IMR-90 (cell line): ENCODE measurements around the gene GPRIN3. TPM values are rescaled to one million over a fixed set of nuclear protein-coding genes. Genes with fewer than 3 reads are reported as not detected.

Source experiments
- ATAC-seq: fragments of 200-7000 bp; cut with Tn5 transposase; 2 replicates; pipeline ENCODE4 v1.9.1; 2020; ENCODE audit warnings: low read depth, mild to moderate bottlenecking, moderate library complexity
- BruUV-seq: library from RNA; stranded (reverse); fragments of 400-500 nt; replicated peaks from 2 replicates; lab custom pipeline; 2021; lab: Mats Ljungman, UMichigan
- CTCF ChIA-PET: fragments of 300-600 bp; formaldehyde crosslinking; extraction: SDS; loops from one replicate; lab custom pipeline; 2021; ENCODE audit warnings: antibody characterized with exemption; lab: Yijun Ruan, JAX
- POLR2A ChIA-PET: fragments of 300-600 bp; sonication (Branson Sonifier 250); formaldehyde crosslinking; loops from one replicate; lab custom pipeline; 2022; ENCODE audit warnings: antibody characterized with exemption; ENCODE audit not compliant: unreplicated experiment; lab: Charles Lee
- DNase-seq: peaks from one replicate; pipeline ENCODE4 v3.0.0; 2013
- H2AFZ ChIP-seq: replicated peaks from 2 replicates; pipeline ENCODE3; 2013; ENCODE audit warnings: low read length, mild to moderate bottlenecking; ENCODE audit not compliant: poor library complexity
- H2AK5ac ChIP-seq: 2 replicates; pipeline ENCODE4 v1.6.1; 2013; ENCODE audit warnings: low read depth, low read length, inconsistent platforms
- H2AK9ac ChIP-seq: replicated peaks from 2 replicates; pipeline ENCODE3; 2013; ENCODE audit warnings: mild to moderate bottlenecking, low read depth, low read length, moderate library complexity; ENCODE audit not compliant: poor library complexity
- H2BK120ac ChIP-seq: 2 replicates; pipeline ENCODE4 v1.6.1; 2013; ENCODE audit warnings: low read depth, low read length, inconsistent platforms
- H2BK15ac ChIP-seq: 3 replicates; pipeline ENCODE4 v1.6.1; 2013; ENCODE audit warnings: low read depth, low read length, inconsistent platforms
- H2BK20ac ChIP-seq: 2 replicates; pipeline ENCODE4 v1.6.1; 2013; ENCODE audit warnings: low read depth, mild to moderate bottlenecking, inconsistent platforms, low read length, moderate library complexity
- H2BK5ac ChIP-seq: 2 replicates; pipeline ENCODE4 v1.6.1; 2013; ENCODE audit warnings: mild to moderate bottlenecking, low read depth, low read length, inconsistent platforms; ENCODE audit not compliant: poor library complexity, severe bottlenecking
- H3K14ac ChIP-seq: replicated peaks from 2 replicates; pipeline ENCODE4 v1.6.1; 2013; ENCODE audit warnings: low read depth, low read length, inconsistent platforms
- H3K18ac ChIP-seq: 2 replicates; pipeline ENCODE4 v1.6.1; 2013; ENCODE audit warnings: low read depth, low read length, control low read depth
- H3K23ac ChIP-seq: 2 replicates; pipeline ENCODE4 v1.6.1; 2013; ENCODE audit warnings: low read depth, low read length, inconsistent platforms
- H3K27ac ChIP-seq: 2 replicates; pipeline ENCODE4 v1.5.1; 2013; ENCODE audit warnings: mild to moderate bottlenecking, control low read depth, low read length; ENCODE audit not compliant: insufficient read depth
- H3K27me3 ChIP-seq: 2 replicates; pipeline ENCODE4 v1.6.1; 2013; ENCODE audit warnings: low read length; ENCODE audit not compliant: control insufficient read depth, insufficient read depth
- H3K36me3 ChIP-seq: 2 replicates; pipeline ENCODE4 v1.6.1; 2013; ENCODE audit warnings: low read length, mixed read lengths; ENCODE audit not compliant: control insufficient read depth, insufficient read depth
- H3K4ac ChIP-seq: 2 replicates; pipeline ENCODE4 v1.6.1; 2013; ENCODE audit warnings: low read depth, low read length, inconsistent platforms
- H3K4me1 ChIP-seq: 2 replicates; pipeline ENCODE4 v1.6.1; 2013; ENCODE audit warnings: low read length, mixed read lengths; ENCODE audit not compliant: control insufficient read depth, insufficient read depth
- H3K4me2 ChIP-seq: 2 replicates; pipeline ENCODE4 v1.6.1; 2013; ENCODE audit warnings: low read depth, mild to moderate bottlenecking, control low read depth, low read length, moderate library complexity
- H3K4me3 ChIP-seq: 2 replicates; pipeline ENCODE4 v1.5.1; 2013; ENCODE audit warnings: low read depth, mild to moderate bottlenecking, control low read depth, low read length, moderate library complexity; ENCODE audit not compliant: insufficient read depth
- H3K56ac ChIP-seq: 2 replicates; pipeline ENCODE4 v1.6.1; 2013; ENCODE audit warnings: low read length, inconsistent platforms; ENCODE audit not compliant: insufficient read depth; ENCODE audit errors: extremely low read depth
- H3K79me1 ChIP-seq, 2 experiments: 2 replicates each; pipeline ENCODE4 v1.6.1; 2013; ENCODE audit warnings: low read length in 2 of 2, inconsistent platforms in 1 of 2, low read depth in 1 of 2
- H3K9ac ChIP-seq: 2 replicates; pipeline ENCODE4 v1.6.1; 2013; ENCODE audit warnings: low read depth, low read length, control low read depth
- H3K9me1 ChIP-seq: 2 replicates; pipeline ENCODE4 v1.6.1; 2013; ENCODE audit warnings: low read length, inconsistent platforms; ENCODE audit not compliant: insufficient read depth
- H3K9me3 ChIP-seq: 2 replicates; pipeline ENCODE4 v1.6.1; 2013; ENCODE audit warnings: low read length; ENCODE audit not compliant: control insufficient read depth, insufficient read depth
- H4K20me1 ChIP-seq: 2 replicates; pipeline ENCODE4 v1.6.1; 2013; ENCODE audit warnings: low read length, inconsistent platforms; ENCODE audit not compliant: insufficient read depth
- H4K5ac ChIP-seq: 2 replicates; pipeline ENCODE4 v1.6.1; 2013; ENCODE audit warnings: mild to moderate bottlenecking, low read depth, low read length, control low read depth
- H4K8ac ChIP-seq, 2 experiments: 2 replicates each; pipeline ENCODE4 v1.6.1; 2013; ENCODE audit warnings: low read depth in 2 of 2, low read length in 2 of 2, control low read depth in 1 of 2, inconsistent platforms in 1 of 2
- H4K91ac ChIP-seq: 2 replicates; pipeline ENCODE4 v1.6.1; 2013; ENCODE audit warnings: low read depth, low read length, inconsistent platforms; ENCODE audit not compliant: insufficient read depth
- BHLHE40 ChIP-seq: fragments of 150-350 bp; IDR thresholded peaks from 2 replicates; pipeline ENCODE4 v1.6.1; 2016; ENCODE audit warnings: mild to moderate bottlenecking, low read depth, low read length
- CEBPB ChIP-seq: IDR thresholded peaks from 2 replicates; pipeline ENCODE4 v1.6.1; 2012; ENCODE audit warnings: low read depth, low read length, improper control_type of control experiment
- CHD1 ChIP-seq: IDR thresholded peaks from 2 replicates; pipeline ENCODE4 v1.6.1; 2012; ENCODE audit warnings: low read depth, low read length, improper control_type of control experiment
- ELK1 ChIP-seq: fragments of 150-350 bp; IDR thresholded peaks from 2 replicates; pipeline ENCODE4 v1.6.1; 2016; ENCODE audit warnings: low read depth, mild to moderate bottlenecking, low read length, moderate library complexity, borderline replicate concordance
- FOS ChIP-seq: fragments of 150-350 bp; IDR thresholded peaks from 2 replicates; pipeline ENCODE4 v1.6.1; 2016; ENCODE audit warnings: low read depth, low read length
- MAFK ChIP-seq: IDR thresholded peaks from 2 replicates; pipeline ENCODE4 v1.6.1; 2012; ENCODE audit warnings: low read depth, low read length, improper control_type of control experiment
- MAZ ChIP-seq: IDR thresholded peaks from 2 replicates; pipeline ENCODE4 v1.6.1; 2012; ENCODE audit warnings: low read depth, mild to moderate bottlenecking, low read length, improper control_type of control experiment, moderate library complexity, borderline replicate concordance
- MXI1 ChIP-seq: IDR thresholded peaks from 2 replicates; pipeline ENCODE4 v1.6.1; 2012; ENCODE audit warnings: low read depth, mild to moderate bottlenecking, low read length, moderate library complexity, borderline replicate concordance
- NFE2L2 ChIP-seq: fragments of 150-350 bp; IDR thresholded peaks from 2 replicates; pipeline ENCODE4 v1.6.1; 2016; ENCODE audit warnings: low read depth, mild to moderate bottlenecking, low read length
- POLR2A ChIP-seq: IDR thresholded peaks from 2 replicates; pipeline ENCODE4 v1.6.1; 2012; ENCODE audit warnings: mild to moderate bottlenecking, low read depth, low read length
- WGBS, 2 experiments: methylation state at CpG; one replicate each; pipeline versions ENCODE4 v1.1.5 to v1.1.7; 2013; ENCODE audit warnings: missing lambda C conversion rate in 2 of 2; ENCODE audit not compliant: insufficient read length in 1 of 2; ENCODE audit errors: extremely low coverage in 2 of 2; 5-methylcytosine and 5-hydroxymethylcytosine counted together
- dilution Hi-C: fragments of 300-500 bp; cut with HindIII; formaldehyde crosslinking; loops from one replicate; pipeline ENCODE4 v1.14.3; 2018; ENCODE audit warnings: low sequenced_read_pairs; ENCODE audit not compliant: unreplicated experiment
- in situ Hi-C: fragments of 300-500 bp; cut with MboI; formaldehyde crosslinking; loops from 3 replicates; pipeline ENCODE4 v1.14.3; 2019; ENCODE audit warnings: low sequenced_read_pairs, inconsistent platforms, mixed read lengths
- intact Hi-C: fragments of 100-400 bp; cut with micrococcal nuclease; formaldehyde crosslinking; loops from 2 replicates; pipeline ENCODE4 v1.10.0; 2022
- polyA plus RNA-seq, 3 experiments: library from polyadenylated mRNA; depleted of rRNA; stranded (reverse); fragments of >200 nt; gene quantifications; 2 replicates each; pipeline ENCODE4 v1.2.3, GENCODE V29; 2012; ENCODE audit warnings: low replicate concordance in 1 of 3
- total RNA-seq: library from RNA; depleted of rRNA; stranded (reverse); fragments of >200 nt; gene quantifications from 2 replicates; pipeline ENCODE4 v1.2.3, GENCODE V29; 2012
- TF ChIP-seq, protein P1 (sequence below): fragments of 150-350 bp; IDR thresholded peaks from 2 replicates; pipeline ENCODE4 v1.6.1; 2017; ENCODE audit warnings: mild to moderate bottlenecking, antibody characterized with exemption, low read length, low read depth
- TF ChIP-seq, protein P2 (sequence below): conservative IDR thresholded peaks from 2 replicates; pipeline ENCODE4 v1.5.1; 2012; ENCODE audit warnings: mild to moderate bottlenecking, low read depth, low read length, improper control_type of control experiment

Gene GPRIN3
- total and polyA plus RNA-seq, 2 of the 4 experiments (the other 2 are of a cell fraction) = under 0.01 TPM; not detected in 1

- no peak overlapping the region for H3K4me2 ChIP-seq
- no peak overlapping the region for H4K5ac ChIP-seq
- H3K79me1 ChIP-seq = no peaks in the 10 kb centered on the region
- no peak overlapping the region for H2AK5ac ChIP-seq
- dilution Hi-C loops (no loop called here), in situ Hi-C loops (no loop called here), intact Hi-C loops (no loop called here)
- TF ChIP-seq NFE2L2 = no peak
- TF ChIP-seq BHLHE40 = no peak
- no peak for TF ChIP-seq MAZ
- no peak for TF ChIP-seq CEBPB
- no peak for TF ChIP-seq ELK1
- no peak for TF ChIP-seq FOS
- TF ChIP-seq, protein P1, sequence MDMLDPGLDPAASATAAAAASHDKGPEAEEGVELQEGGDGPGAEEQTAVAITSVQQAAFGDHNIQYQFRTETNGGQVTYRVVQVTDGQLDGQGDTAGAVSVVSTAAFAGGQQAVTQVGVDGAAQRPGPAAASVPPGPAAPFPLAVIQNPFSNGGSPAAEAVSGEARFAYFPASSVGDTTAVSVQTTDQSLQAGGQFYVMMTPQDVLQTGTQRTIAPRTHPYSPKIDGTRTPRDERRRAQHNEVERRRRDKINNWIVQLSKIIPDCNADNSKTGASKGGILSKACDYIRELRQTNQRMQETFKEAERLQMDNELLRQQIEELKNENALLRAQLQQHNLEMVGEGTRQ = no peak
- no peak for TF ChIP-seq MAFK
- no peak for TF ChIP-seq MXI1
- TF ChIP-seq POLR2A = no peak
- TF ChIP-seq, protein P2, sequence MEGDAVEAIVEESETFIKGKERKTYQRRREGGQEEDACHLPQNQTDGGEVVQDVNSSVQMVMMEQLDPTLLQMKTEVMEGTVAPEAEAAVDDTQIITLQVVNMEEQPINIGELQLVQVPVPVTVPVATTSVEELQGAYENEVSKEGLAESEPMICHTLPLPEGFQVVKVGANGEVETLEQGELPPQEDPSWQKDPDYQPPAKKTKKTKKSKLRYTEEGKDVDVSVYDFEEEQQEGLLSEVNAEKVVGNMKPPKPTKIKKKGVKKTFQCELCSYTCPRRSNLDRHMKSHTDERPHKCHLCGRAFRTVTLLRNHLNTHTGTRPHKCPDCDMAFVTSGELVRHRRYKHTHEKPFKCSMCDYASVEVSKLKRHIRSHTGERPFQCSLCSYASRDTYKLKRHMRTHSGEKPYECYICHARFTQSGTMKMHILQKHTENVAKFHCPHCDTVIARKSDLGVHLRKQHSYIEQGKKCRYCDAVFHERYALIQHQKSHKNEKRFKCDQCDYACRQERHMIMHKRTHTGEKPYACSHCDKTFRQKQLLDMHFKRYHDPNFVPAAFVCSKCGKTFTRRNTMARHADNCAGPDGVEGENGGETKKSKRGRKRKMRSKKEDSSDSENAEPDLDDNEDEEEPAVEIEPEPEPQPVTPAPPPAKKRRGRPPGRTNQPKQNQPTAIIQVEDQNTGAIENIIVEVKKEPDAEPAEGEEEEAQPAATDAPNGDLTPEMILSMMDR = no peak
- TF ChIP-seq CHD1 = no peak
- H2AK9ac ChIP-seq = no peak overlapping the region
- no TSS peak for BruUV-seq
- no peak overlapping the region for H4K91ac ChIP-seq
- no peaks in the 10 kb centered on the region for H3K9me3 ChIP-seq
- DNase-seq (no peak), ATAC-seq (no peak)
- H3K9ac ChIP-seq = no peak overlapping the region
- no peak overlapping the region for H2AFZ ChIP-seq
- H3K27me3 ChIP-seq = no peaks in the 10 kb centered on the region
- H2BK5ac ChIP-seq = no peak overlapping the region
- H3K27ac ChIP-seq = no peak overlapping the region
- no peak overlapping the region for H4K8ac ChIP-seq
- no peak overlapping the region for H2BK20ac ChIP-seq
- no peaks in the 10 kb centered on the region for H3K36me3 ChIP-seq
- H3K4me3 ChIP-seq = no peak overlapping the region
- no peaks in the 10 kb centered on the region for H4K20me1 ChIP-seq
- H3K18ac ChIP-seq = no peak overlapping the region
- POLR2A ChIA-PET = no interaction called here
- H3K23ac ChIP-seq = no peak overlapping the region
- H2BK120ac ChIP-seq = no peak overlapping the region
- no peak overlapping the region for H3K56ac ChIP-seq
- no peak overlapping the region for H3K4ac ChIP-seq
- no peaks in the 10 kb centered on the region for H3K4me1 ChIP-seq
- H2BK15ac ChIP-seq = no peak overlapping the region
- H3K9me1 ChIP-seq = no peaks in the 10 kb centered on the region
- WGBS, 2 experiments = 40% methylated on average over 1 of the region's 1 CpG; no CpG with 5 or more reads in 1 of the 2 experiments
- no peak overlapping the region for H3K14ac ChIP-seq
- CTCF ChIA-PET = interaction anchor here (1.6 kb wide), 1 partner anchor 27 kb away, joined by 3 read pairs; no protein-coding TSS in a partner anchor
These were observed 36.8 kb downstream of the GPRIN3 start for GRCh38 chr4:89270792-89271191.
